ENCODE results near the gene C11orf21.

DNA sequence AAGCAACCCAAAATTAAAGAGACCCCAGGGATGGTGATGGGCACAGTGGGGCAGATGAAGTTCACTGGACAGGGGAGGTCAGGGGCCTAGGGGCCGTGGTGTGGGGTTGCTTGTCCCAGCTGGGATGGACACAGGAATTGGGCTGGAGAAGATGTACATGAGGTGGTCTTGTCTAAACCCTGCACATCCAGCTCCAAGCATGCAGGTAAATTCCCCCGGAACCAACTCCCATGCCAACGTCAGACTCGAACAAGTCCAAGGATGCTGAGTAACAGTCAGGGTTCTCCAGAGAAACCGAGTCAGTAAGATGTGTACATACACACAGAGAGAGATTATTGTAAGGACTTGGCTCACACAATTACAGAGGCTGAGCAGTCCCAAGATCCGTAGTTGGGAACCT lies 29.0 kb upstream of the C11orf21 start:
- TF ChIP-seq CTCF (IDR thresholded peaks at IDR 0.05; ENCODE audit: low read depth, low read length, poor library complexity, severe bottlenecking) (no peak), EZH2phosphoT487 (IDR thresholded peaks at IDR 0.05; ENCODE audit: borderline replicate concordance, low read length) (no peak)
